Endothelial cell (in vitro differentiated cells): Measurements from ENCODE around the gene KCNN3. TPM values are rescaled to one million over a fixed set of nuclear protein-coding genes. Genes with fewer than 3 reads are reported as not detected.
A peak's percentile ranks its signal among the peaks of the same experiment; 100 is the strongest.

Source experiments
- DNase-seq: peaks from one replicate; pipeline ENCODE4 v3.0.0; 2021; ENCODE audit warnings: low spot score
- H3K27ac Mint-ChIP-seq: one replicate; pipeline ENCODE4 v1.8.0; 2021; ENCODE audit warnings: mixed read lengths, inconsistent platforms; ENCODE audit not compliant: unreplicated experiment
- H3K27me3 Mint-ChIP-seq: one replicate; pipeline ENCODE4 v1.8.0; 2021; ENCODE audit warnings: mild to moderate bottlenecking, moderate library complexity, mixed read lengths, inconsistent platforms; ENCODE audit not compliant: unreplicated experiment
- H3K36me3 Mint-ChIP-seq: one replicate; pipeline ENCODE4 v1.8.0; 2021; ENCODE audit warnings: mild to moderate bottlenecking, low read depth, mixed read lengths, inconsistent platforms; ENCODE audit not compliant: unreplicated experiment
- H3K4me1 Mint-ChIP-seq: one replicate; pipeline ENCODE4 v1.8.0; 2021; ENCODE audit warnings: mild to moderate bottlenecking, mixed read lengths, inconsistent platforms; ENCODE audit not compliant: unreplicated experiment
- H3K4me3 Mint-ChIP-seq: one replicate; pipeline ENCODE4 v1.8.0; 2021; ENCODE audit warnings: mild to moderate bottlenecking, mixed read lengths, inconsistent platforms; ENCODE audit not compliant: unreplicated experiment
- H3K9me3 Mint-ChIP-seq: one replicate; pipeline ENCODE4 v1.8.0; 2021; ENCODE audit warnings: mixed read lengths, inconsistent platforms; ENCODE audit not compliant: unreplicated experiment
- total RNA-seq: library from RNA; stranded (reverse); fragmentation: NEBNext Ultra II Directional; extraction: Animal tissue kit (Norgen Biotek cat#: 25700); gene quantifications from one replicate; pipeline ENCODE4 v1.2.1, GENCODE V29; 2021; ENCODE audit not compliant: unreplicated experiment
- TF ChIP-seq, protein P1 (sequence below): fragments of 200-600 bp; sonication (generic); IDR thresholded peaks from one replicate; pipeline ENCODE4 v1.5.0; 2021; ENCODE audit warnings: antibody characterized with exemption; ENCODE audit not compliant: unreplicated experiment

The KCNN3 gene
- total RNA-seq, 1 donor from 2014 or later: 17.3 TPM

DNA sequence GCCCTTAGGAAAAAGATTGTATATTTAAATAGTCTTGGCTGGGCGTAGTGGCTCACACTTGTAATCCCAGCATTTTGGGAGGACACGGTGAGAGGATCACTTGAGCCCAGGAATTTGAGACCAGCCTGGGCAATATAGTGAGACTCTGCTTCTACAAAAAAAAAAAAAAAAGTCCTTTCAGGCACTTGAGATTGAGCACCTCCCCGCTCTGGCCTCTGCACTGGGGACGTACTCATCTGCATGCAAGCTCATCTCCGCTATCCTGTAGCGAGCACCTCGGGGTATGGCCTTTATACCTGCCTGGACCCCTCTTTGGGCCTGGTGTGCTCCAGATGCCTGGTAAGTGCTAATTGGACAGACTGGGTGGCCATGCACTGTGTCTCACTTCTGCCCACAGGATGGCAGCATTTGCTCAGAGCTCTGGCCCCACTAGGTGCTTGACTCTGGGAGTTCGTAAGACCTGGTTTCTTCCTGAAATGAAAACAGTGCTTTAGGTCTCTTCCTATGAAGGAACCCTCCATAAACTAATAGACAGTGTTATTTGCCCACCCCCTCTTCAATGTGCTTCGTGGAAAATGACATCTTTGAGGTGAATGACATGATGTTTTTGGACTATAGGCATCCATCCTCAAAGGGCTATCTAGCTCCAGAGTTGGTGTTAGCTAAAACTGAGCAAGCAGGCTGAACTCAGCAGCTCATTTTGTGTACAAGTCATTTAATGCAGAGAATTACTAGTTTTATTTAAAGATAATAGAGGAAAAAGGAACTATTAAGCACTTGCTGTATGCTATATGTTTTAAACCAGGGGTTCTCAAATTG is 200.4 kb downstream of the KCNN3 start:
- no peak overlapping the region for H3K4me3 Mint-ChIP-seq
- no peaks in the 10 kb centered on the region for H3K9me3 Mint-ChIP-seq
- no peak overlapping the region for H3K27ac Mint-ChIP-seq
- DNase-seq: peak; percentile 78
- no peaks in the 10 kb centered on the region for H3K27me3 Mint-ChIP-seq
- H3K36me3 Mint-ChIP-seq: no peaks in the 10 kb centered on the region
- TF ChIP-seq, protein P1, sequence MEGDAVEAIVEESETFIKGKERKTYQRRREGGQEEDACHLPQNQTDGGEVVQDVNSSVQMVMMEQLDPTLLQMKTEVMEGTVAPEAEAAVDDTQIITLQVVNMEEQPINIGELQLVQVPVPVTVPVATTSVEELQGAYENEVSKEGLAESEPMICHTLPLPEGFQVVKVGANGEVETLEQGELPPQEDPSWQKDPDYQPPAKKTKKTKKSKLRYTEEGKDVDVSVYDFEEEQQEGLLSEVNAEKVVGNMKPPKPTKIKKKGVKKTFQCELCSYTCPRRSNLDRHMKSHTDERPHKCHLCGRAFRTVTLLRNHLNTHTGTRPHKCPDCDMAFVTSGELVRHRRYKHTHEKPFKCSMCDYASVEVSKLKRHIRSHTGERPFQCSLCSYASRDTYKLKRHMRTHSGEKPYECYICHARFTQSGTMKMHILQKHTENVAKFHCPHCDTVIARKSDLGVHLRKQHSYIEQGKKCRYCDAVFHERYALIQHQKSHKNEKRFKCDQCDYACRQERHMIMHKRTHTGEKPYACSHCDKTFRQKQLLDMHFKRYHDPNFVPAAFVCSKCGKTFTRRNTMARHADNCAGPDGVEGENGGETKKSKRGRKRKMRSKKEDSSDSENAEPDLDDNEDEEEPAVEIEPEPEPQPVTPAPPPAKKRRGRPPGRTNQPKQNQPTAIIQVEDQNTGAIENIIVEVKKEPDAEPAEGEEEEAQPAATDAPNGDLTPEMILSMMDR: peak; percentile 53
- no peaks in the 10 kb centered on the region for H3K4me1 Mint-ChIP-seq

DNA sequence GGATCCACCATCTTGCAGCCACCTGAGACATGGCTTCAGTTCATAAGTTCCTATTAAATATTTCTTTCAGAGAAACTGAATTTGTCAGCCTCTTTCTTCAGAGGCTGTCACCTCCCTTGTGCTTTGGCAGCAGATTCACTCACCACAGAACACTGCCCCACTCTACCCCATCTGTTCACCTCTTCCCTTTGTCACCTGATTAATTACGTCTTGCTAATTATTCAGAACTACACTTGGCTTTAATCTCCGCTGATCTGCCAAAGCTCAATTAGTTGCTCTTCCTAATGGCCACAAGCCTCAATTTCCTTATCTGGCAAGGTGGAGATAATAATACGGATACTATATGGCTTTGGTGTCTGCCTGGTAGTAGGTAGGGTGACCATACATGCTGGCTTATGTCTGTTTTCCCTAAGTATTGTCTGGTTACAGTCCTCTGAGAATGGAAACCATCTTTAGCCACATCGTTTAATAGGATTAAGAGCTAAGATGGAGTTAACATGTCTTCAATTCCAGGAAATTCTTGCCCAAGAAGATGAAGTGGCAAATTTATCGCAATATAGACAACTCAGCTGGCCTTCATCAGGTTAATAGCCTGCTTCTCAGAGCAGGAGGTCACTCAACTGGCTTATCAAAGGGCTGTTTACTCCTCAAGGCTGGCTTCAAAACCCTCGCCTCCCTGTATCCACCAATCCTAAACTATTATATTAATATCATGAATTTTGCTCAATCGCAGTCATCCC is 203.9 kb downstream of the KCNN3 start:
- Mint-ChIP-seq H3K4me3 (no peak overlapping the region), H3K9me3 (no peaks in the 10 kb centered on the region), H3K27me3 (peaks cover 3% of the 10 kb centered on the region), H3K27ac (no peak overlapping the region), H3K4me1 (no peaks in the 10 kb centered on the region), H3K36me3 (no peaks in the 10 kb centered on the region)
- TF ChIP-seq, protein P1: no peak
- no peak for DNase-seq

GRCh38 chr1:154664331-154665002 is 205.6 kb downstream of the KCNN3 start:
- Mint-ChIP-seq H3K27ac (no peak overlapping the region), H3K4me3 (no peak overlapping the region)

DNA sequence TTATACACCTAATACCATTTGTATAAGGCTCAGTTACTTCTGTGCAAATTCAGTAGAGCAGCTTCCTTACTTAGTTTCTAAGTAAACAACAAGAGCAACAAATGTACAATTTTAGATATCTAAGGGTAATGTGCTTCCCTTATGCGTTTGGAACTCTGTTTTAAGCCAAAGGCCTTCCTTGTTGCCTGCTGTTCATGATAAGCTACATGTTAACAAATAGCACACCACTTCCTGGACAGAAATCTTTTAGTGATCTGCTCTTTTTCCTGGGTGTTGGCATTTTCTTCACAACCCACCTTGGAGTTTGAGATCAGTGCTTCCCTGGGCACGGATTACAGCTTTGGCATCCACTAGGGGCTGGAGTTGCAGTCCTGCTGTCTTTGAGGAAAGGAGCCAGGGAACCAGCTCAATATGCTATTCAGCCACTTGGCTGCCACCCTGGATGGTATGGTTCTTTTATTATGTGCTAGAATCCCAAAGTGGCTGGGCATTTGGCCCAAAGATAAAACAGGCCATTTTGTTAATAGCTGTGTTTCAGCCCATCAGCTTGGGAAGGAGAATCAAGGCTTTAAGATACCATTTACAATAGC is 206.5 kb downstream of the KCNN3 start:
- no peaks in the 10 kb centered on the region for H3K9me3 Mint-ChIP-seq
- no peaks in the 10 kb centered on the region for H3K36me3 Mint-ChIP-seq
- H3K4me1 Mint-ChIP-seq: no peaks in the 10 kb centered on the region
- no peak overlapping the region for H3K27ac Mint-ChIP-seq
- DNase-seq: no peak
- H3K4me3 Mint-ChIP-seq: no peak overlapping the region
- TF ChIP-seq, protein P1: no peak
- H3K27me3 Mint-ChIP-seq: peaks cover 3% of the 10 kb centered on the region

More at GRCh38 chr1:154664331-154665002, 205.6 kb downstream of the KCNN3 start:
- Mint-ChIP-seq H3K4me1 (no peaks in the 10 kb centered on the region), H3K9me3 (no peaks in the 10 kb centered on the region), H3K36me3 (no peaks in the 10 kb centered on the region), H3K27me3 (peaks cover 3% of the 10 kb centered on the region)
- DNase-seq: no peak
- TF ChIP-seq, protein P1: no peak
